ENCODE measurements around the gene CRMP1. TPM values are rescaled to one million over a fixed set of nuclear protein-coding genes. Genes with fewer than 3 reads are reported as not detected.

Gene CRMP1
- total and polyA plus RNA-seq, 2 donors (not counting 3 experiments of a cell fraction or from before 2014, with no cell fraction given), result 0.06 TPM; not detected in 1

DNA sequence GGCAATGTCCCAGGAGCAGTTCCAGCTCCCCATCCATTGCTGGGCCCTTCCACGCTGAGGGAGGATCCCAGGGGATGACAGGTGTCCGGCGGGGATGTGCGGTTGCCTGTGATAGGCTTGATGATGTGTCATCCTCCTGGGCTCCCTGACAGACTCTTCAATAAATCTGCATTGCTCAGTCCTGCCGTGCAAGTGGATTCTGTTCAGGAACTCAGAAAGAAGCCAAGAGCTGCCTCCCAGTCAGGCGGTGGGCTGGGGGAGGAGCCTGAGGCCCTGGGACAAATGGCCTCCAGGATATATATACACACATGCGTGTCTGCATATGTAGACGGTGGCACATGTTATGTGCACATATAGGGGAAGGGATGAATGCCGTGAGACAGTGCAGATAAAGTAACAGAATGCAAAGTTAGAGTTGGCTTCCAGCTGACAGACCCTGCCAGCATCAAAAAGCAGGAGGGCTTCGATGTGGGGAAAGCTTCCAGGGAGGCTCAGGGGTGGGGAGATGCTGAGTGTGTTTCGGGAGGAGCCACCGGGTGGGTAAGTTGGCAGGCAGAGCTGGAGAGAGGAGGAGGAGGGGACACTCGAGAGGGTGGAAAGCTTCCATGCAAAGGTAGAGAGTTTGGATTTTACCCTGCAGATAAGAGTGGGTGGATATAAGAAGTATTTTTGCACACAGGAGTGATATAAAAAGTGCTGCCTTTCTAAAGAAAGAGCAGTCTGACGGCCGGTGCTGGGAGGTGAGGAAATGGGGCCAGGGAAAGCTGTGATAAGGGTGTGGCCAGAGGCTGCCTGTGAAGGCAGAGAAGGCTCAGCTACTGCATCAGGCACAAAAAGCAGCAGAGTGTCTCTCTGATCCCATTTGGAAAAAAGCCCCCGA, 28.5 kb upstream of the CRMP1 start:
- Histone ChIP-seq H3K79me2 (ENCODE audit: control insufficient read depth, insufficient read depth, low read length) (no peaks in the 10 kb centered on the region), H3K9ac (replicated peaks; ENCODE audit: extremely low read depth, insufficient read depth, low read length) (no peak overlapping the region), H3K4me2 (ENCODE audit: insufficient read depth, low read length) (no peak overlapping the region), H3K4me1 (ENCODE audit: control insufficient read depth, extremely low read depth, insufficient read depth, low read length) (no peaks in the 10 kb centered on the region), H3K27ac (ENCODE audit: insufficient read depth, low read depth, low read length) (no peak overlapping the region), H2AFZ (ENCODE audit: low read depth, low read length) (no peak overlapping the region), H4K20me1 (replicated peaks; ENCODE audit: control insufficient read depth, extremely low read depth, insufficient read depth, low read length) (no peaks in the 10 kb centered on the region), H3K36me3 (ENCODE audit: control insufficient read depth in 2 of 2, extremely low read depth in 1 of 2, insufficient read depth in 2 of 2, low read length in 2 of 2) (no peaks in the 10 kb centered on the region), H3K4me3 (replicated peaks in 1 of 3; ENCODE audit: insufficient read depth in 1 of 3, low read depth in 1 of 3, low read length in 3 of 3) (no peak overlapping the region), H3K9me1 (replicated peaks; ENCODE audit: control insufficient read depth, extremely low read depth, insufficient read depth, low read length) (no peaks in the 10 kb centered on the region), H3K27me3 (ENCODE audit: control insufficient read depth in 2 of 2, insufficient read depth in 2 of 2, low read length in 2 of 2) (no peaks in the 10 kb centered on the region), H3K9me3 (replicated peaks; ENCODE audit: control insufficient read depth, insufficient read depth, low read length) (no peaks in the 10 kb centered on the region)
- ChIA-PET CTCF (no interaction called here), POLR2A (no interaction called here)
- no peak for TF ChIP-seq MYC (IDR thresholded peaks at IDR 0.05; ENCODE audit: low read depth, low read length)
- no peak for TF ChIP-seq EZH2 (IDR thresholded peaks at IDR 0.05; ENCODE audit: borderline replicate concordance, low read depth, low read length, severe bottlenecking)
- TF ChIP-seq, protein P1, sequence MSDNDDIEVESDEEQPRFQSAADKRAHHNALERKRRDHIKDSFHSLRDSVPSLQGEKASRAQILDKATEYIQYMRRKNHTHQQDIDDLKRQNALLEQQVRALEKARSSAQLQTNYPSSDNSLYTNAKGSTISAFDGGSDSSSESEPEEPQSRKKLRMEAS (IDR thresholded peaks at IDR 0.05; ENCODE audit: insufficient read depth, insufficient read length), result no peak
- no peak for TF ChIP-seq POLR2A (IDR thresholded peaks at IDR 0.05; ENCODE audit: low read depth, low read length)
- TF ChIP-seq POLR2AphosphoS5 (IDR thresholded peaks at IDR 0.05; ENCODE audit: insufficient read depth, low read depth, low read length), result no peak
- no peak for TF ChIP-seq JUN (IDR thresholded peaks at IDR 0.05; ENCODE audit: borderline replicate concordance, insufficient read depth, insufficient read length, low read depth)
- TF ChIP-seq, protein P2, sequence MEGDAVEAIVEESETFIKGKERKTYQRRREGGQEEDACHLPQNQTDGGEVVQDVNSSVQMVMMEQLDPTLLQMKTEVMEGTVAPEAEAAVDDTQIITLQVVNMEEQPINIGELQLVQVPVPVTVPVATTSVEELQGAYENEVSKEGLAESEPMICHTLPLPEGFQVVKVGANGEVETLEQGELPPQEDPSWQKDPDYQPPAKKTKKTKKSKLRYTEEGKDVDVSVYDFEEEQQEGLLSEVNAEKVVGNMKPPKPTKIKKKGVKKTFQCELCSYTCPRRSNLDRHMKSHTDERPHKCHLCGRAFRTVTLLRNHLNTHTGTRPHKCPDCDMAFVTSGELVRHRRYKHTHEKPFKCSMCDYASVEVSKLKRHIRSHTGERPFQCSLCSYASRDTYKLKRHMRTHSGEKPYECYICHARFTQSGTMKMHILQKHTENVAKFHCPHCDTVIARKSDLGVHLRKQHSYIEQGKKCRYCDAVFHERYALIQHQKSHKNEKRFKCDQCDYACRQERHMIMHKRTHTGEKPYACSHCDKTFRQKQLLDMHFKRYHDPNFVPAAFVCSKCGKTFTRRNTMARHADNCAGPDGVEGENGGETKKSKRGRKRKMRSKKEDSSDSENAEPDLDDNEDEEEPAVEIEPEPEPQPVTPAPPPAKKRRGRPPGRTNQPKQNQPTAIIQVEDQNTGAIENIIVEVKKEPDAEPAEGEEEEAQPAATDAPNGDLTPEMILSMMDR (IDR thresholded peaks at IDR 0.05; ENCODE audit: extremely low read depth in 1 of 2, insufficient read depth in 1 of 2, low read depth in 1 of 2, low read length in 2 of 2), result no peak
- TF ChIP-seq GATA2 (IDR thresholded peaks at IDR 0.05; ENCODE audit: insufficient read depth, insufficient read length, low read depth, low read length), result no peak
- no peak for TF ChIP-seq FOS (IDR thresholded peaks at IDR 0.05; ENCODE audit: borderline replicate concordance, insufficient read depth, low read length)
- intact Hi-C loops (cut with micrococcal nuclease) (no loop called here), dilution Hi-C loops (cut with MboI; ENCODE audit: extremely low pct_ligation_motif_present, low sequenced_read_pairs) (no loop called here)
- no peak for FAIRE-seq
- BruUV-seq (replicated peaks), result no TSS peak
- no peak for DNase-seq (ENCODE audit: low read depth, low spot score)
